Osteoblast (primary cell): ENCODE measurements around the gene CASKIN2. TPM values are rescaled to one million over a fixed set of nuclear protein-coding genes. Genes with fewer than 3 reads are reported as not detected.
A peak's percentile ranks its signal among the peaks of the same experiment; 100 is the strongest.

ENCODE experiments used
- DNase-seq: peaks from one replicate; pipeline ENCODE4 v3.0.0; 2011; ENCODE audit warnings: low spot score, mixed read lengths; ENCODE audit not compliant: insufficient read length; ENCODE audit errors: missing footprints
- H2AFZ ChIP-seq: 2 replicates; pipeline ENCODE4 v1.6.0; 2011; ENCODE audit warnings: mild to moderate bottlenecking, low read length
- H3K27ac ChIP-seq: 2 replicates; pipeline ENCODE4 v1.5.1; 2011; ENCODE audit warnings: mild to moderate bottlenecking, low read depth, low read length, moderate library complexity
- H3K27me3 ChIP-seq: 2 replicates; pipeline ENCODE4 v1.6.0; 2012; ENCODE audit warnings: mild to moderate bottlenecking, control low read depth, inconsistent platforms, low read length, moderate library complexity; ENCODE audit not compliant: insufficient read depth
- H3K36me3 ChIP-seq: 2 replicates; pipeline ENCODE4 v1.5.1; 2011; ENCODE audit warnings: mild to moderate bottlenecking, low read length, control low read depth, moderate library complexity; ENCODE audit not compliant: insufficient read depth
- H3K4me1 ChIP-seq: 2 replicates; pipeline ENCODE4 v1.5.1; 2011; ENCODE audit warnings: mild to moderate bottlenecking, low read length, control low read depth, moderate library complexity; ENCODE audit not compliant: insufficient read depth
- H3K4me2 ChIP-seq: 2 replicates; pipeline ENCODE4 v1.6.0; 2011; ENCODE audit warnings: mild to moderate bottlenecking, low read length; ENCODE audit not compliant: insufficient read depth
- H3K4me3 ChIP-seq: fragments of 200-600 bp; sonication (generic); 3 replicates; pipeline ENCODE4 v1.5.1; 2012; ENCODE audit warnings: mild to moderate bottlenecking, low read length, inconsistent platforms; ENCODE audit not compliant: insufficient read depth
- H3K79me2 ChIP-seq: 2 replicates; pipeline ENCODE4 v1.6.0; 2012; ENCODE audit warnings: mild to moderate bottlenecking, low read length, control low read depth, inconsistent platforms; ENCODE audit not compliant: insufficient read depth
- H3K9me3 ChIP-seq: 2 replicates; pipeline ENCODE4 v1.5.1; 2011; ENCODE audit warnings: low read depth, low read length, control low read depth
- H4K20me1 ChIP-seq: 2 replicates; pipeline ENCODE4 v1.6.0; 2012; ENCODE audit warnings: mild to moderate bottlenecking, low read length, control low read depth; ENCODE audit not compliant: insufficient read depth
- total RNA-seq: library from RNA; depleted of rRNA; stranded (reverse); fragments of >200 nt; gene quantifications from 2 replicates; pipeline ENCODE4 v1.2.3, GENCODE V29; 2012
- TF ChIP-seq, protein P1 (sequence below): IDR thresholded peaks from 2 replicates; pipeline ENCODE4 v1.5.1; 2011; ENCODE audit warnings: mild to moderate bottlenecking, low read depth, low read length, moderate library complexity; ENCODE audit errors: extremely low read depth

Gene CASKIN2
- total RNA-seq, 1 donor = 8.7 TPM

DNA sequence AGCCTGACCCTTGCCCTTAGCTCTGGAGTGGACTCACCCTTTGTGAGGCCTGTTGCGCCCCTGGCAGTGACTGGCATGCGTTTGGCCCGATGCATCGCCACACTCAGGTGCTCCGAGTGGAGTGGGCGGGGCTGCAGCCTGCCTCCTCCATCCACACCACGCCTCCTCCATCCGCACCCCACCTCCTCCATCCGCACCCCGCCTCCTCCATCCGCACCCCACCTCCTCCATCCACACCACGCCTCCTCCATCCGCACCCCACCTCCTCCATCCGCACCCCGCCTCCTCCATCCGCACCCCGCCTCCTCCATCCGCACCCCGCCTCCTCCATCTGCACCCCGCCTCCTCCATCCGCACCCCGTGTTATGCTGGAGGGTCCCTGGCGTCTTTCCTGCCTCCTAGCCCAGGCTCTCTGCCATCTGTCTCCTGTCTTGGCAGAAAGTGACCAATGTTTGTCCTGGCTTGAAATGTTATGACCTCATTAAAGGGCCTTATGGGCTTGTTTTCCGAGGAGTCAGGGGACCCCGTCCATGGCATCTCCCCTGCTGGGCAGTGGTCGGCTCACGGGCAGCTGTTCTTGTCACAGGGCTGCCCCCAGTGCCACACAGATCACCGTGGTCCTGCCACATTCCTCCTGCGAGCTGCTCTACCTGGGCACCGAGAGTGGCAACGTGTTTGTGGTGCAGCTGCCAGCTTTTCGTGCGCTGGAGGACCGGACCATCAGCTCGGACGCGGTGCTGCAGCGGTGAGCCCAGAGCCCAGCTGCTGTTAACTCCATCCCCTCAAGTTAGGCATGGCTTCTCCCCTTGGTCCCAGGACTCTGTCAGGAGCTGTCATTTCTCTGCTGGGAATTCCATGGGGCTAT is 43.6 kb upstream of the CASKIN2 start:
- Histone ChIP-seq H3K9me3 (no peaks in the 10 kb centered on the region), H3K27me3 (no peaks in the 10 kb centered on the region), H3K79me2 (no peaks in the 10 kb centered on the region), H3K4me2 (no peak overlapping the region), H4K20me1 (no peaks in the 10 kb centered on the region), H3K36me3 (no peaks in the 10 kb centered on the region), H3K27ac (no peak overlapping the region), H3K4me1 (peaks cover 7% of the 10 kb centered on the region), H3K4me3 (no peak overlapping the region), H2AFZ (no peak overlapping the region)
- DNase-seq = peak; percentile 75
- TF ChIP-seq, protein P1, sequence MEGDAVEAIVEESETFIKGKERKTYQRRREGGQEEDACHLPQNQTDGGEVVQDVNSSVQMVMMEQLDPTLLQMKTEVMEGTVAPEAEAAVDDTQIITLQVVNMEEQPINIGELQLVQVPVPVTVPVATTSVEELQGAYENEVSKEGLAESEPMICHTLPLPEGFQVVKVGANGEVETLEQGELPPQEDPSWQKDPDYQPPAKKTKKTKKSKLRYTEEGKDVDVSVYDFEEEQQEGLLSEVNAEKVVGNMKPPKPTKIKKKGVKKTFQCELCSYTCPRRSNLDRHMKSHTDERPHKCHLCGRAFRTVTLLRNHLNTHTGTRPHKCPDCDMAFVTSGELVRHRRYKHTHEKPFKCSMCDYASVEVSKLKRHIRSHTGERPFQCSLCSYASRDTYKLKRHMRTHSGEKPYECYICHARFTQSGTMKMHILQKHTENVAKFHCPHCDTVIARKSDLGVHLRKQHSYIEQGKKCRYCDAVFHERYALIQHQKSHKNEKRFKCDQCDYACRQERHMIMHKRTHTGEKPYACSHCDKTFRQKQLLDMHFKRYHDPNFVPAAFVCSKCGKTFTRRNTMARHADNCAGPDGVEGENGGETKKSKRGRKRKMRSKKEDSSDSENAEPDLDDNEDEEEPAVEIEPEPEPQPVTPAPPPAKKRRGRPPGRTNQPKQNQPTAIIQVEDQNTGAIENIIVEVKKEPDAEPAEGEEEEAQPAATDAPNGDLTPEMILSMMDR = no peak

DNA sequence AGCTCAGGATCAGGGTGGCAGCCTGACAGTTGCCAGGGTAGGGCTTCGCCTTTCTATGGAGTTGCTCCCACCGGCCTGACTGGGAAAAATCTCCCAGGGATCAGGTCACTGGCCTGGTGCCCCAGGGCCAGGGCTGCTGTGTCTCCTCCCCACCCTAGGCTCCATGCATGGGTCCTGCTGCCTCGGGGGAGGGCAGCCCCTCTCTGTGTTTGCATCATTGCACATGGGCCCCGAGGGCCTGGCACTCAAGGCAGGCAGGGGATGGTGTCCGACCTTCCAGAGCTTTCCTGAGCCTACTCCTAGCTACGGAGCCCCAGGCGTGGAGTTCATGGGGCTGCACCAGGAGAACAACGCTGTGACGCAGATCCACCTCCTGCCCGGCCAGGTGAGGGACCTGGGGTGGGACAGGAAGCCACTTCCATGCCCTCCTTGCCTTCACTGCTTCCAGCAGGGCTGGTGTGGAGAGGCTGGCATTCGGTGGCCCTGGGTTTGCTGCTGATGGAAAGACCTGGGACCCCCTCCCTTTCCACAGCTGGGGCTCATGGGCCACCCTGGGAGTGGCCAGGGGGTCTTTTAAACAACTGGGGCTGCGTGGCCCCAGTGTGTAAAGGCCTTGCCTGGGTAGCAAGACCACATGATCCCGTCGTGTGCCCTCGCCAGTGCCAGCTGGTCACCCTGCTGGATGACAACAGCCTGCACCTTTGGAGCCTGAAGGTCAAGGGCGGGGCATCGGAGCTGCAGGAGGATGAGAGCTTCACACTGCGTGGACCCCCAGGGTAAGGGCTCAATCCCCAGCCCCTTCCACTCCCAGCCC is 42.7 kb upstream of the CASKIN2 start:
- Histone ChIP-seq H2AFZ (no peak overlapping the region), H3K79me2 (no peaks in the 10 kb centered on the region), H3K4me3 (no peak overlapping the region), H4K20me1 (no peaks in the 10 kb centered on the region), H3K27ac (no peak overlapping the region), H3K36me3 (no peaks in the 10 kb centered on the region), H3K9me3 (no peaks in the 10 kb centered on the region), H3K4me1 (peaks cover 7% of the 10 kb centered on the region), H3K4me2 (no peak overlapping the region), H3K27me3 (no peaks in the 10 kb centered on the region)
- peak; percentile 76 for DNase-seq
- TF ChIP-seq, protein P1 = no peak

- H3K36me3 ChIP-seq = no peaks in the 10 kb centered on the region
- no peak overlapping the region for H3K4me3 ChIP-seq
- H3K9me3 ChIP-seq = no peaks in the 10 kb centered on the region
- H4K20me1 ChIP-seq = no peaks in the 10 kb centered on the region
- H3K27me3 ChIP-seq = no peaks in the 10 kb centered on the region
- no peak overlapping the region for H3K4me2 ChIP-seq
- H3K27ac ChIP-seq = no peak overlapping the region
- no peaks in the 10 kb centered on the region for H3K79me2 ChIP-seq
- peaks cover 6% of the 10 kb centered on the region for H3K4me1 ChIP-seq
- peak; percentile 91 for DNase-seq
- H2AFZ ChIP-seq = no peak overlapping the region
- TF ChIP-seq, protein P1 = no peak
These were observed 41.9 kb upstream of the CASKIN2 start for GRCh38 chr17:75557075-75557851.
